GM18502 (cell line): ENCODE data around the gene SYCN.
"Not testable (repeated sequence)": the region's sequence is repeated elsewhere in the genome, so short reads cannot be mapped to it uniquely, and the experiment has no call there.

Experiments
- ATAC-seq: cut with Tn5 transposase; IDR thresholded peaks from one replicate; pipeline ENCODE4 v1.9.1; 2021; ENCODE audit warnings: mild to moderate bottlenecking; ENCODE audit not compliant: unreplicated experiment, poor library complexity

The SYCN gene

DNA sequence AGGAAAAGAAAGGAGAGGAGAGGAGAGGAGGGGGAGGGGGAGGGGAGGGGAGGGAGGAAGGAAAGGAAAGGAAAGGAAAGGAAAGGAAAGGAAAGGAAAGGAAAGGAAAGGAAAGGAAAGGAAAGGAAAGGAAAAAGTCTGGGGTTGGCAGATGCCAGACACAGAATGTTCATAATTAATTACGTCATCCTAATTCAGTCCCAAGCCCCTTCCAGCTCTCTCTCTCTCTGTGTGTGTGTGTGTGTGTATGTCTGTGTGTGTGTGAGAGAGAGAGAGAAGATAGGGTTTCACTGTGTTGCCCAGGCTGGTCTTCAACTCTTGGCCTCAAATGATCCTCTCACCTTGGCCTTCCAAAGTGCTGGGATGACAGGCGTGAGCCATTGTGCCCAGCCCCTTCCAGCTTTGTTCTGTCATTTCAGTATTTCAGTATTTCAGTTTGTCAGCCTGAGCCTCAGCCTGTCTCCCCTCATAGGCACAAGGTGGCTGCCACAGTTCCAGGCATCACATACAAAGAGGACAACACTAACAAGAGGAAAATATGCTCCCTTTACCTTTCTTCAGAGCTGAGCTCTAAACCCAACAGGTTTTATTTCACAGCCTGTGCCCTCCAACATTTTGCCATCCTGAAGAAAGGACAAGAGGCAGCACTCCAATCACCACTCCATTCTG, 26.2 kb upstream of the SYCN start:
- ATAC-seq = no peak

DNA sequence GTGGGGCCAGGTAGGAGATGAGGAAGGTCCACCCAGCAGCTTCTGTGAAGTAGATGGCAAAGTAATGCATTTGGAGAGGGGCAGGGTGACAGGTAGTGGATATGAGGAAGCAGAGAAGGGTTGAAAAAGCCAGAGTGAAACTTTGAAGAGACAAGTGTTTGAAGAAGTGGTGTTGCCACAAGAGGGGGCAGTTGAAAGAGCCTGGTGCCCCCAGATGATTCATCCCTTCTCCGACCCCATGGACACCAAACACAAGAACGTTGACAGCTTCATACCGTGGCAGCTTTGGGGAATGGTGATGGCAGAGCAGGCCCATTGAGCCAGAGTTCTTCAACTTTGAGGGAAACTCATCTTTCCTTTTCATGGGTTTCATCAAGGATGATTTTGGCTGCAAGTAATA, 20.8 kb upstream of the SYCN start:
- ATAC-seq = no peak

GRCh38 chr19:39223703-39224279, 19.7 kb upstream of the SYCN start:
- ATAC-seq = no peak

DNA sequence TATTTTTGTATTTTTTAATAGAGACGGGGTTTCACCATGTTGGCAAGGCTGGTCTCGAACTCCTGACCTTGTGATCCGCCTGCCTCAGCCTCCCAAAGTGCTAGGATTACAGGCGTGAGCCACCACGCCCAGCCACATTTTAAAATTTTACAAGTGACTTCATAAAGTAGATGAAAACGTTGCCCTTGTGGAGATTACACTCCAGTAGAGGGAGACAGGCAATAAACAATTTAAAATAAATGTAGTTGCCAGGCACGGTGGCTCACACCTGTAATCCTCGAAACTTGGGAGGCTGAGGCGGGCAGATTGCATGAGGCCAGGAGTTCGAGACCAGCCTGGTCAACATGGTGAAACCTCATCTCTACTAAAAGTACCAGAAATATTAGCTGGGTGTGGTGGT, 15.0 kb upstream of the SYCN start:
- not testable (repeated sequence) for ATAC-seq

DNA sequence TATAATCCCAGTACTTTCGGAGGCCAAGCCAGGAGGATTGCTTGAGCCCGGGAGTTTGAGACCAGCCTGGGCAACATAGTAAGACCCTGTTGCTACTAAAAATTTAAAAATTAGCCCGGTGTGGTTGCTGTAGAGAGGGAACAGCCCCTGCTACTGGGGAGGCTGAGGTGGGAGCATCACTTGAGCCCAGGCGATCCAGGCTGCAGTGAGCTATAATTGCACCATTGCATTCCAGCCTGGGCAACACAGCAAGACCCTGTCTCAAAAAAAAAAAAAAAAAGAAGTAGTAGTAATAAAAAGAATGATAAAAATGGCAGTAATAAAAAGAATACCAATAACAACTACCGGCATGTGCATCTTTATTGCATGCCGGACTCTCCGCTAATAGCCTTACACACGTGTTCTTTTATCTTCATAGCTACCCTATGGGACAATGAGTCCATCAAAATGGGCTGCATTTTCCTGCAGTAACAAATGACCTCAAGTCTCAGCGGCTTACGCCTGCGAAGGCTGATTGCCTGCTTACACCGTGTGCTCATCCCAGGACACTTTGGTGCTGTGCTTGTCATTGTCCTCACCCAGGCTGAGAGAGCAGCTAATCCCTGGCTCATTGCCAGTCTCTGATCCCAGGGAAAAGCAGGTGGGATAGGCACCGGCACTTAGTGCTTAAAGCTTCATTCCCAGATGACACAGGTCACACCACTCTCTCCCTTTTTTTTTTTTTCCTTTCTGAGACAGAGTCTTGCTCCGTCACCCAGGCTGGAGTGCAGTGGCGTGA, 14.4 kb upstream of the SYCN start:
- ATAC-seq = no peak

GRCh38 chr19:39217094-39217493, 13.0 kb upstream of the SYCN start:
- no peak for ATAC-seq

DNA sequence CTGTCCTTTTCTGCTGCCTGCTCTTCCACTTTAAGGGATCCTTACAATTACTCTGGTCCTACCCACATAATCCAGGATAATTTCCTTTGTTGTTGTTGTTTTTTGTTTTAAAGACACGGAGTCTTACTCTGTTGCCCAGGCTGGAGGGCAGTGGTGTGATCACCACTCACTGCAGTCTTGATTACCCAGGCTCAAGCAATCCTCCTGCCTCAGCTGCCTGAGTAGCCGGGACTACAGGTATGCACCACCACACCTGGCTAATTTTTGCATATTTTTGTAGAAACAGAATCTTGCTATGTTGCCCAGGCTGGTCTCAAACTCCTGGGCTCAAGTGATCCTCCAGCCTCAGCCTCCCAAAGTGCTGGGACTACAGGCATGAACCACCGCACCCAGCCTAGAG, 11.3 kb upstream of the SYCN start:
- ATAC-seq = not testable (repeated sequence)

- no peak for ATAC-seq
Measured at GRCh38 chr19:39212375-39212742, 8.3 kb upstream of the SYCN start.

DNA sequence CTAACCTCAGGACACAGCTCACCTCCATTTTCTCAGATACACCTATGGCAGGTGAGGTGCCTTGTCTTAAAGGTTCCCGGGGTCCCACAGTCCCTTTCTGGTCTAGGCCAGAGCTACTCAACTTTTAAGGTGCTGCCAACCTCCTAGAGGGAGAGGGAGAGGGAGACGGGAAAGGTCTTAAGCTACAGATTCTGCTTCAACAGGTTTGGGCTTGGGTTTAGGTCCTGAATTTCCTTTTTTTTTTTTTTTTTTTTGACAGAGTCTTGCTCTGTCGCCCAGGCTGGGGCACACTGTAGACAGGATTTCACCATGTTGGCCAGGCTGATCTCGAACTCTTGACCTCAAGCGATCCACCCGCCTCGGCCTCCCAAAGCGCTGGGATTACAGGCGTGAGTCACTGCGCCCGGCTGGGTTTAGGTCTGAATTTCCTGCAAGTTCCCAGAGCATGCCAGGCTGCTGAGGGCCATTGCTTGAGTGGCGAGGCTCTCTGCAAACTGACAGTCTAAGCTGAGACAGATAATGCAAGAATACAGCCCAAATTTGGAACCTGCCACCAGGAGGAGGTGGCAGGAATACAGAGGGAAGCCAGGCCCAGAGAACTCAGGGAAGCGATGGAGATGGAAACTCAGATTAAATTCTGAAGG, 7.8 kb upstream of the SYCN start:
- no peak for ATAC-seq

- ATAC-seq = no peak
Measured at GRCh38 chr19:39209196-39209595, 5.1 kb upstream of the SYCN start.

DNA sequence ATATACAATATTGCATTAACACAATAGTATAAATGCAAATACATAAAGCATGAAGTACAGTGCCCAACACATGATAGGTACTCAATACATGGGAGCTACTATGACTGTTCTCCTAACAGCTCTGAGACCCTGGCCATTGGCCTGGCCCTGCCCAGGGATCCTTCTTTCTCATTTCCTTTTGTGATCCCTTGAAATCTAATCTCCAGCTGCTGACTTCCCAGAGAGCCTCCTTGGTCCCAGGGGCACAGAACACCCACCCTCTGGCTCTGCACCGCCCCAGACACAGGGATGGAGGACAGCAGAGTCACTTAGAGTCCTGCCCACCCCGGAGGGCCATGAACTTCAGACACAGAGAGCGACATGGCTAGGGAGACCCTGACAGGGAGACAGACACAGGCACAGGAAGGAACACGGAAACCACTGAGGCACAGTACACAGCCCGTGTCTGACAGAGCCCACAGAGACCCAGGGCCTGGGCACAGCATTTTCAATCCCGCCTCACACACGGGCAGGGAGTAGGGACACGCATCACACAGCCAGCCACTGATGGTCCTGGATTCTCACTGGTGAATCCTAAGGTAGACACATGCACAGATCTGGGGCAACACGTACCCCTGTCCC, 4.2 kb upstream of the SYCN start:
- no peak for ATAC-seq

DNA sequence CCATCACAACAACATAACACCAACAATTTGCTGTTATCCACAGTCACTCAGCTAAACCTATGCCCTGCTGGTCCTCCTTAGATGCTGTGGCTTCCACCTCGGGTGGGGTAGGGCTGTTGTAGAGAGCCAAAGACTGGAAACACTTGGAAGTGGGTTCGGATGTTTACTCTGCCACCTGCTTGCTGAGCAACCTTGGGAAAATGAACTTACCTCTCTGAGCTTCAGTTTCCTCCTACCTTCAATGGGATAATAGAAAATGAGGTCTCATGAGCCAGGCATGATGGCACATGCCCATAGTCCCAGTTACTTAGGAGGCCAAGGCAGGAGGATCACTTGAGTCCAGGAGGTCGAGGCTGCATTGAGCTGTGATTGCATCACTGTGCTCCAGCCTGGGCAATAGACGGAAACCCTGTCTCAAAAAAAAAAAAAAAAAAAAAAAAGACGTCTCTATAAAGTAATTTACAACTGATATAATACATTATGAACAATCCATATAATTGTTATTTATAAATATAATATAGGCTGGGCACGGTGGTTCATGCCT, 3.3 kb upstream of the SYCN start:
- ATAC-seq = no peak

DNA sequence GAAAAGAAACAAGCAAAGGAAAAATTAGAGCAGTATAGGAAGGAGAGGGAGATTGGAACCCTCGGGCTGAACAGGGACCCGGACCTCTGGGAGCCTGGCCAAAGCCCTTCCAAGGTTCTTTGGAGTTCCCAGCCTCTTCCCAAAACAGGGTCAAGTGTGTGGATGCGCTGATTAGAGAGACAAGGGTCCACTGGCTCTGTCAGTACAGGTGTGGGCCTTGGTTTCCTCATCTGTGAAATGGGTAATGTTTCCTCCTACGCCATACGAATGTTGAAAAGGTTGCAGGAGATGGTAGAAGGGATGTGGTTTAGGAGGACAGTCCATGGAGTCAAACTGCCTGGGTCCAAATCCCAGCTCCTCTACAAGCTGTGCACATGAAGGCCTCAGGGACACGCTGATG, 2.1 kb upstream of the SYCN start:
- ATAC-seq = no peak

GRCh38 chr19:39205449-39205764, 1.3 kb upstream of the SYCN start:
- ATAC-seq = no peak

DNA sequence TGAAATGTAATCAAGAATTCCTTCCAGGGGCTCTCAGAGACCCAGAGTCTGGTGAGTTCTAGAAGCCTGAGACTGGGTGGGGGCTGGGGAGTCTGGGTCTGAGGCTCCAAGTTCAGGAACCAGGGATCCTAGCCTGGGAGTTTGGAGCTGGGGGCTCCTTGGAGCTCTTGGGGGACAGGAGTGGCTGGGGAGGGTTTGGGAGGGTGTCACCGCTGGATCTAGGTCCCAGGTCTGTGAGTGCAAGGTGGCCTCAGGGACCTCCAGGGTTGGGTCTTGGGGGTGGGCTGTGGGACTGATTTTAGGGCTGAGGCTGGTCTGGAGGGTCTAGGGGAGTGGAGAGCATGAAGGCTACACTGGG, 1.1 kb downstream of the SYCN start:
- ATAC-seq = no peak

DNA sequence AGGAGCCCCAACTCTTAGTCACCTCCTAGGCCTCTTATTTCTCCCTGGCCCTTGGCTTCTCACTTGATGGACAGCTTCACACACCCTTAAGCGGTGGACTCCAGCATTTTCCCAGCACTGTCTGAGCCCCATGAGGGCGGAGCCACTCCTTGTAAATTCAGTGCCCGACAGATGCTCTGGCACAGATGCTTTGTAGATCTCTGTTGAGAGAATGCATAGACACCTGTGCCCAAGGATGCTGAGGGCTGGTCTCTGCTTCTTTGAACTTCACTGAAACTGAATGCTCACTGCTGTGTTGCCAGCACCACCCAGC, 3.3 kb downstream of the SYCN start:
- ATAC-seq = no peak

DNA sequence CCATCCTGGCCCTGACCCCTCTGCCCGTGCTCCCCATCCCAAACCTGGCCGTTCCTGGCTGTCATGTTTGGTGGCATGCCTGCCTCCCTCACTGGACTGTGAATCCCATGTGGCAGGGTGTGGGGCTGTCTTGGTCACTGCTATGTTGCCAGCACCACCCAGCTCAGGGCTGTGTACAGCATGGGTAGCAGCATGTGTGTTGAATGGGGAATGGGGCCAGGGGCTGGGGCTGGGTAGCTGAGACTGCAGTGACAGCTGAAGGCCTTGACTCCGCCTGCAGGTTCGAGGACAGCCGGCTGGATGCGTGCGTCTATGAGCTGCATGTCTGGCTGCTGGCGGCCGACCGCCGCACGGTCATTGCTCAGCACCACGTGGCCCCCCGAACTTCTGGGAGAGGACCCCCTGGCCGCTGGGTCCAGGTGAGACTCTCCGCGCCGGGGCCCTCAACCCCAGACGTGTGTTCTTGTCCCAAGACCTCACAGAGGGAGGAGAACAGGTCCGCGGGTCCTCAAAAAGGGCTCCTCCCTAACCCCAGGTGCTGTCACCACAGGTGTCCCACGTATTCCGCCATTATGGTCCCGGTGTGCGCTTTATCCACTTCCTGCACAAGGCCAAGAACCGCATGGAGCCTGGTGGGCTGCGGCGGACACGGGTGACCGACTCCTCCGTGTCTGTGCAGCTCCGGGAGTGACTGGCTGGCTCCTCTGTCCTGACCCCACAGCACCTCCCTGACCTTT, 3.8 kb downstream of the SYCN start:
- no peak for ATAC-seq

DNA sequence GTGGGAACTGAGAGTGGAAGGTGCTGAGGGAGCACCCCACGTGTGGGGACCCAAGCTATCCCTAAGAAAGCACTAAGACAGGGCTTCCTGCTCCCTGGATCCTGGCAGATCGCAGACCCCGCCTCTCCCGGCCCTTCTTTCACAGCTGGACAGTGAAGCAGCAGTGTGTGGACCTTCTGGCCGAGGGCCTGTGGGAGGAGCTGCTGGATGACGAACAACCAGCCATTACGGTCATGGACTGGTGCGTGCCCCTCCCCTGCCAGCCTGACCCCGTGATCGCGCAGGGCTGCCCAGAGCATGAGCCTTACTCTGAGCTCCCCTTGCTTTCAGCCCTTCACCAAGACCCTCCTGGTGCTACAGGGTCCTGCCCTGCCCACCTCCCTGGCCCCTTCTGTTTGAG, 5.0 kb downstream of the SYCN start:
- no peak for ATAC-seq

GRCh38 chr19:39197808-39198207, 6.3 kb downstream of the SYCN start:
- ATAC-seq = no peak

DNA sequence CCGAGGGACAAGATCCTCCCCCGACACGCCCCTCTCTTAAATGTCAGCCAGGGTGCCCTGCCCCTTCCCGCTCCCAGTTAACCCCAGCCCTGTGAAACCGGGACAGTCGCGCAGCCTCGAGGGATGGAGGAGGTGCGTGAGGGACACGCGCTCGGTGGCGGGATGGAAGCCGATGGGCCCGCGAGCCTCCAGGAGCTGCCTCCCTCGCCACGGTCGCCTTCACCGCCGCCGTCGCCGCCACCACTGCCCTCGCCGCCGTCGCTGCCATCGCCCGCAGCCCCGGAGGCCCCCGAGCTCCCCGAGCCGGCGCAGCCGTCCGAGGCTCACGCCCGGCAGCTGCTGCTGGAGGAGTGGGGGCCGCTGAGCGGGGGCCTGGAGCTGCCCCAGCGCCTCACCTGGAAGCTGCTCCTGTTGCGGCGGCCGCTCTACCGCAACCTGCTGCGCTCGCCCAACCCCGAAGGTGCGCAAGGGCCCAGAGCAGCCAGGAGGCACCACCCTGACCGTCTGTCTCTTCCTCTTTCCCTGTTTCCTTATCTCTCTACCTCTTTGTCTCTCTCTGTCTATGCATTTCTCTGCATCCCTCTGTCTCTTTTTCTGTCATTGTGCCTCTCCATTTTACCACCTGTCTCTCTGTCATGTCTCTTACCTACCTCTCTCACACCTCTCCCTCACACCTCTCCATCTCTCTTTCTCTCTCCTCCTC, 7.1 kb downstream of the SYCN start, which contains the start of gene NCCRP1:
Gene NCCRP1 (plus strand): TSS at position 105 of the 703 bp plus-strand sequence. CDS start 19 bp downstream, at position 124.
- no peak for ATAC-seq
